A673 (cell line): ENCODE measurements around the gene TBC1D5. TPM values are rescaled to one million over a fixed set of nuclear protein-coding genes. Genes with fewer than 3 reads are reported as not detected.

Source experiments
- BruUV-seq: library from RNA; stranded (reverse); fragments of 400-500 nt; replicated peaks from 2 replicates; lab custom pipeline; 2021; lab: Mats Ljungman, UMichigan
- CTCF ChIA-PET: fragments of 300-600 bp; sonication (Branson Sonifier 250); formaldehyde crosslinking; loops from one replicate; lab custom pipeline; 2022; ENCODE audit warnings: antibody characterized with exemption; lab: Charles Lee
- POLR2A ChIA-PET: fragments of 300-600 bp; sonication (Branson Sonifier 250); formaldehyde crosslinking; loops from one replicate; lab custom pipeline; 2022; ENCODE audit warnings: antibody characterized with exemption; ENCODE audit not compliant: low non-redundant PET; lab: Charles Lee
- DNase-seq: peaks from one replicate; pipeline ENCODE4 v3.0.0-alpha.2; 2015; ENCODE audit warnings: low spot score
- H3K27ac ChIP-seq: fragments of 200-600 bp; sonication (generic); 2 replicates; pipeline ENCODE4 v1.5.1; 2016; ENCODE audit warnings: mixed run types, low read depth, mild to moderate bottlenecking, mixed read lengths, antibody characterized with exemption, low read length; ENCODE audit not compliant: poor library complexity, severe bottlenecking
- H3K27me3 ChIP-seq: fragments of 200-600 bp; sonication (generic); replicated peaks from 2 replicates; pipeline ENCODE4 v1.6.1; 2017; ENCODE audit warnings: mixed run types, low read depth, mild to moderate bottlenecking, mixed read lengths, antibody characterized with exemption, low read length; ENCODE audit not compliant: insufficient read depth, poor library complexity
- H3K36me3 ChIP-seq: fragments of 200-600 bp; sonication (generic); 2 replicates; pipeline ENCODE4 v1.6.1; 2016; ENCODE audit warnings: mixed run types, mild to moderate bottlenecking, mixed read lengths, antibody characterized with exemption, low read length; ENCODE audit not compliant: insufficient read depth, poor library complexity, severe bottlenecking
- H3K4me1 ChIP-seq: fragments of 200-600 bp; sonication (generic); 2 replicates; pipeline ENCODE4 v1.6.1; 2017; ENCODE audit warnings: mixed run types, mild to moderate bottlenecking, mixed read lengths, antibody characterized with exemption, low read length; ENCODE audit not compliant: insufficient read depth, poor library complexity, severe bottlenecking
- H3K4me3 ChIP-seq: fragments of 200-600 bp; sonication (generic); 2 replicates; pipeline ENCODE4 v1.5.1; 2016; ENCODE audit warnings: low read depth, mixed run types, mild to moderate bottlenecking, mixed read lengths, low read length; ENCODE audit not compliant: poor library complexity, severe bottlenecking
- H3K9me3 ChIP-seq: fragments of 200-600 bp; sonication (generic); 2 replicates; pipeline ENCODE4 v1.6.1; 2016; ENCODE audit warnings: mixed run types, low read depth, mild to moderate bottlenecking, mixed read lengths, antibody characterized with exemption, low read length; ENCODE audit not compliant: poor library complexity, severe bottlenecking
- EZH2 ChIP-seq: fragments of 200-600 bp; sonication (generic); IDR thresholded peaks from 2 replicates; pipeline ENCODE4 v1.6.1; 2017; ENCODE audit warnings: borderline replicate concordance, low read depth, mild to moderate bottlenecking, mixed read lengths, antibody characterized with exemption, low read length; ENCODE audit not compliant: poor library complexity, severe bottlenecking
- intact Hi-C: fragments of 100-400 bp; cut with micrococcal nuclease; formaldehyde crosslinking; loops from one replicate; pipeline ENCODE4 v1.10.0; 2022; ENCODE audit not compliant: unreplicated experiment
- total RNA-seq: library from RNA; stranded (reverse); gene quantifications from 2 replicates; pipeline ENCODE4 v1.2.3, GENCODE V29; 2021
- TF ChIP-seq, protein P1 (sequence below): fragments of 300-800, 200-600 bp; sonication (generic); conservative IDR thresholded peaks from 2 replicates; pipeline ENCODE4 v1.5.1; 2017; ENCODE audit warnings: low read depth, mild to moderate bottlenecking, antibody characterized with exemption, low read length, moderate library complexity, mixed read lengths

Gene TBC1D5
- total RNA-seq, 1 experiment from 2014 or later: 40.7 TPM

DNA sequence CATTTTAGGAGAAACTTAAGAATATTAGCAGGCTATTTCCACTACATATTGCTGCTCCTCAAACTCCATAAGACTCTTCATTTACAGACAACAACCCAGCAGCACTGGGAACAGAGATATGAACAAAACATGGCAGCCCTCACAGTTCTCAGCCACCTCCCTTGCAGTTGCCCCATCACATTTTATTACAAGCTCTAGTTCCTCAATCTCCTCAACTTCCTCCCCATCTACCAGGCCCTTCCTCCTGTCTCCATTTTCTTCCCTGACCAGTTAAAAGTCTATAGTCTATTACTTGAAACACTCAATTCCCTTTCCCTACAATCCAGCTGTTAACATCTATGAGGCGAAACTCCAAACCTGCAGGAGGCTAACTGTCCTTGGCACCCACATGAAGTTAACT is 412.5 kb downstream of the TBC1D5 start:
- Histone ChIP-seq H3K27ac (no peak overlapping the region), H3K4me1 (no peaks in the 10 kb centered on the region), H3K4me3 (no peak overlapping the region), H3K36me3 (no peaks in the 10 kb centered on the region), H3K9me3 (no peaks in the 10 kb centered on the region), H3K27me3 (no peaks in the 10 kb centered on the region)
- intact Hi-C loops: no loop called here
- no peak for DNase-seq
- ChIA-PET CTCF (no interaction called here), POLR2A (no interaction called here)
- TF ChIP-seq, protein P1, sequence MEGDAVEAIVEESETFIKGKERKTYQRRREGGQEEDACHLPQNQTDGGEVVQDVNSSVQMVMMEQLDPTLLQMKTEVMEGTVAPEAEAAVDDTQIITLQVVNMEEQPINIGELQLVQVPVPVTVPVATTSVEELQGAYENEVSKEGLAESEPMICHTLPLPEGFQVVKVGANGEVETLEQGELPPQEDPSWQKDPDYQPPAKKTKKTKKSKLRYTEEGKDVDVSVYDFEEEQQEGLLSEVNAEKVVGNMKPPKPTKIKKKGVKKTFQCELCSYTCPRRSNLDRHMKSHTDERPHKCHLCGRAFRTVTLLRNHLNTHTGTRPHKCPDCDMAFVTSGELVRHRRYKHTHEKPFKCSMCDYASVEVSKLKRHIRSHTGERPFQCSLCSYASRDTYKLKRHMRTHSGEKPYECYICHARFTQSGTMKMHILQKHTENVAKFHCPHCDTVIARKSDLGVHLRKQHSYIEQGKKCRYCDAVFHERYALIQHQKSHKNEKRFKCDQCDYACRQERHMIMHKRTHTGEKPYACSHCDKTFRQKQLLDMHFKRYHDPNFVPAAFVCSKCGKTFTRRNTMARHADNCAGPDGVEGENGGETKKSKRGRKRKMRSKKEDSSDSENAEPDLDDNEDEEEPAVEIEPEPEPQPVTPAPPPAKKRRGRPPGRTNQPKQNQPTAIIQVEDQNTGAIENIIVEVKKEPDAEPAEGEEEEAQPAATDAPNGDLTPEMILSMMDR: no peak
- TF ChIP-seq EZH2: no peak
- BruUV-seq: no TSS peak

DNA sequence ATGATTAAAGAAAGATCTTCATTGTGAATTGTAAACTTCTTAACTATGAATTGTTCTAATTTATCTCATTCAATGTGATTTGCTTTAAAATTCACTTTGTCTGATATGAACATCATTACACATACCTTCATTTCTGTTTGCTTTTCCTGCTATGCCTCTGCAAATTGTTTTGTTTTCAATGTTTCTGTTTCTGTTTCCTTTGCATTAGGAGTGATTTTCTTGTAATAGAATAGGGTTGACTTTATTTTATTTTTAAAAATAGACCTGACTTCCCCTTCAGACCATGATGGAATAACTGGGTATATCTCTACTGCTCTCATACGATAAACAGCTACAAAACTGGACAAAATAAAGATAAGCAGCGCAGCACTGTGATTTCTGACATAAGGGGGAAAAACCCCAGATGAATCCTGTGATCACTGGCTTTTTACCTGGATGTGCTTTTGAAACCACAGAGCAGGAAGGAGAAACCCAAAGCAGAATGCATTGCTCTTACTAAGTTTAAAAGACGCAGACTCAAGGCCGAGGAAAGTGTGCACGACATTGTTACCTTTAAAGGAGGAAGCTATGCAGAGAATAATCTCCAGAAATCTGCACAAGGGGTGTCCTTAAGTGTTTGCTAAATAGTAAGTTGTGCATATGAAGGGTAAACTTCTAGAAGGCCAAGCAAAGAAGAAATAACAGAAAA is 420.2 kb downstream of the TBC1D5 start:
- ChIA-PET CTCF (no interaction called here), POLR2A (no interaction called here)
- H3K27ac ChIP-seq: no peak overlapping the region
- no peaks in the 10 kb centered on the region for H3K4me1 ChIP-seq
- BruUV-seq: no TSS peak
- intact Hi-C loops: no loop called here
- no peaks in the 10 kb centered on the region for H3K27me3 ChIP-seq
- H3K4me3 ChIP-seq: no peak overlapping the region
- TF ChIP-seq, protein P1: no peak
- TF ChIP-seq EZH2: no peak
- no peaks in the 10 kb centered on the region for H3K9me3 ChIP-seq
- no peak for DNase-seq
- no peaks in the 10 kb centered on the region for H3K36me3 ChIP-seq

DNA sequence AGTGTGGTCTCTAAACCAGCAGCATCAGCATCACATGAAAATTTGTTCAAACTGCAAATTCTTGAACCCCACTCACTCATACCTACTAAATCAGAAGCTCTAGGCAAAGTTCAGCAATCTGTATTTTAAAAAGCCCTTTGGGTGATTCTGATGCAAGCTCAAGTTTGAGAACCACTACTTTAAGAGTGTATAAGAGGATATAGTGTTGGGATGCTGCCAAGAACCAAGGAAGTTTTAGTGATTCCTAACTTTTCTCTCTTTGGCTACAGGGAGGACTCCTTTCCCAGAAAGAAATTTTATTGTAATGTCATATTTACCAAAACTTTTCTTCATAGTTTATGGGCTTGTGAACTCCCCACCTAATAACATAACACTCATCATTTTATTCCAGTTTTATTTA is 422.2 kb downstream of the TBC1D5 start:
- no TSS peak for BruUV-seq
- no peak overlapping the region for H3K4me3 ChIP-seq
- intact Hi-C loops: no loop called here
- H3K36me3 ChIP-seq: no peaks in the 10 kb centered on the region
- POLR2A ChIA-PET: no interaction called here
- CTCF ChIA-PET: no interaction called here
- no peak for TF ChIP-seq EZH2
- TF ChIP-seq, protein P1: no peak
- H3K27me3 ChIP-seq: no peaks in the 10 kb centered on the region
- no peaks in the 10 kb centered on the region for H3K9me3 ChIP-seq
- DNase-seq: no peak
- no peaks in the 10 kb centered on the region for H3K4me1 ChIP-seq
- H3K27ac ChIP-seq: no peak overlapping the region
